Gastroesophageal sphincter (tissue), 3 donors: ENCODE data around the gene AHRR.

Experiments used
- CTCF ChIP-seq, 4 experiments: fragments of 200-600 bp in 2 of 4; fragments of 450-650 bp in 2 of 4; sonication (generic) in 1 of 4; IDR thresholded peaks; one replicate each; pipeline ENCODE4 v1.5.1; 2017 to 2019; ENCODE audit warnings: antibody characterized with exemption in 4 of 4, mild to moderate bottlenecking in 2 of 4, moderate library complexity in 2 of 4
- EP300 ChIP-seq: sonication (generic); formaldehyde crosslinking; IDR thresholded peaks from one replicate; pipeline ENCODE4 v1.6.1; 2017; ENCODE audit warnings: antibody characterized with exemption, mild to moderate bottlenecking
- POLR2A ChIP-seq, 2 donors: fragments of 450-650 bp; IDR thresholded peaks; one replicate each; pipeline ENCODE4 v1.6.1; 2017; ENCODE audit warnings: antibody characterized with exemption in 2 of 2, mild to moderate bottlenecking in 2 of 2, moderate library complexity in 1 of 2
- POLR2AphosphoS5 ChIP-seq: sonication (generic); formaldehyde crosslinking; IDR thresholded peaks from one replicate; pipeline ENCODE4 v1.6.1; 2017; ENCODE audit warnings: antibody characterized with exemption

DNA sequence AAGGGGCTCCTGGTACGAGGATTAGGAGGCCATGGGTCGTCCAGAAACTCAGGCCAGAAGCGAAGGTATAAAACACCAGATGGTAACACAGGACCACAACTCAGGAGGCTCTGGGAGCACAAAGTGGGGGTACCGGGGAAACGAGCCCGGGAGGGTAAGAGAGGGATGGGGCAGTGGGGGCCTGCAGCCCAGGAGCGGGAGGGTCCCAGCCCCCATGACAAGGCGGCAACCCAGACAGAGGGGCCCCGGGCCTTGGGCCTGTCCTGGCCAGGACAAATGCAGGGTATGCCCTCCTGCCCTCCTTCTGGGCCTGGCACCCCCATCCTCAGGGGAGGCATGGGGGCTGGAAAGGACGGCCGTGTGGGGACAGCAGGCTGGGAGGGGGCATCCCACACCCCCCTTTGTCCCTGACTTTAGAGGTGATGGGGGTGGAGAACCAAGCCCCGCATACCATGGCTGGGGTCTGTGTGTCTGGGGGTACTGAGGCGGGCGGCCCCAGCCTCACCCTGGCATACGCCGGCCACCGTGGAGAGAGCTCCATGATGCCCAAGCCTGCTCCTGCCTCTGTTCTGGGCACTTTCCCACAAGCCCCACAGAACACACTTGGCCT, 74.5 kb downstream of the AHRR start:
- TF ChIP-seq CTCF (IDR thresholded peaks at IDR 0.05) (no peak), POLR2A (IDR thresholded peaks at IDR 0.05) (no peak), EP300 (no peak), POLR2AphosphoS5 (no peak)
